HEK293 (cell line): ENCODE data around the gene PGK1.
"Not testable (repeated sequence)": the region's sequence is repeated elsewhere in the genome, so short reads cannot be mapped to it uniquely, and the experiment has no call there.

Experiments
- ZNF560 ChIP-seq: fragments of 450-650 bp; formaldehyde crosslinking; IDR thresholded peaks from 2 replicates; pipeline ENCODE4 v1.5.1; 2017; ENCODE audit warnings: missing biosample characterization, missing genetic modification characterization, borderline replicate concordance
- TF ChIP-seq, protein P1 (sequence below): fragments of 450-650 bp; formaldehyde crosslinking; IDR thresholded peaks from 2 replicates; pipeline ENCODE4 v1.5.1; 2016; ENCODE audit warnings: missing biosample characterization, missing genetic modification characterization

DNA sequence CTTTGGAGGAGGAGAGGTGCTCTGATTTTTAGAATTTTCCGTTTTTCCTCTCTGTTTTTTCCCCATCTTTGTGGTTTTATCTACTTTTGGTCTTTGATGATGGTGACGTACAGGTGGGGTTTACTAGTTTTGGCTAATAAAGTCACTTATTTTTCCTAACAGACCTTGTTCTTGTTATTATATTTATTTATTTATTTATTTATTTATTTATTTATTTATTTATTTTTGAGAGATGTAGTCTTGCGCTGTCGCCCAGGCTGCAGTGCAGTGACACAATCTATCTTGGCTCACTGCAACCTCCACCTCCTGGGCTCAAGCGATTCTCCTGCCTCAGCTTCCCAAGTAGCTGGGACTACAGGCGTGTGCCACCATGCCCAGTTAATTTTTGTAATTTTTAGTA lies 22.6 kb upstream of the PGK1 start:
- TF ChIP-seq ZNF560 = 0 out of 2 replicates have a peak, but pooled peaks have one; percentile 25
- TF ChIP-seq, protein P1, sequence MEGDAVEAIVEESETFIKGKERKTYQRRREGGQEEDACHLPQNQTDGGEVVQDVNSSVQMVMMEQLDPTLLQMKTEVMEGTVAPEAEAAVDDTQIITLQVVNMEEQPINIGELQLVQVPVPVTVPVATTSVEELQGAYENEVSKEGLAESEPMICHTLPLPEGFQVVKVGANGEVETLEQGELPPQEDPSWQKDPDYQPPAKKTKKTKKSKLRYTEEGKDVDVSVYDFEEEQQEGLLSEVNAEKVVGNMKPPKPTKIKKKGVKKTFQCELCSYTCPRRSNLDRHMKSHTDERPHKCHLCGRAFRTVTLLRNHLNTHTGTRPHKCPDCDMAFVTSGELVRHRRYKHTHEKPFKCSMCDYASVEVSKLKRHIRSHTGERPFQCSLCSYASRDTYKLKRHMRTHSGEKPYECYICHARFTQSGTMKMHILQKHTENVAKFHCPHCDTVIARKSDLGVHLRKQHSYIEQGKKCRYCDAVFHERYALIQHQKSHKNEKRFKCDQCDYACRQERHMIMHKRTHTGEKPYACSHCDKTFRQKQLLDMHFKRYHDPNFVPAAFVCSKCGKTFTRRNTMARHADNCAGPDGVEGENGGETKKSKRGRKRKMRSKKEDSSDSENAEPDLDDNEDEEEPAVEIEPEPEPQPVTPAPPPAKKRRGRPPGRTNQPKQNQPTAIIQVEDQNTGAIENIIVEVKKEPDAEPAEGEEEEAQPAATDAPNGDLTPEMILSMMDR (tag by site-specific recombination) = not testable (repeated sequence)
